SHP77 (cell line): ENCODE results near the gene KBTBD3.
A peak's percentile ranks its signal among the peaks of the same experiment; 100 is the strongest.
"Not testable (repeated sequence)": the region's sequence is repeated elsewhere in the genome, so short reads cannot be mapped to it uniquely, and the experiment has no call there.

ENCODE experiments used
- DNase-seq, 2 experiments: peaks; one replicate each; lab custom pipeline; 2025; lab: John Stamatoyannopoulos, UW

The KBTBD3 gene

GRCh38 chr11:106061954-106062949 is 14.9 kb downstream of the KBTBD3 start:
- DNase-seq: no peak

DNA sequence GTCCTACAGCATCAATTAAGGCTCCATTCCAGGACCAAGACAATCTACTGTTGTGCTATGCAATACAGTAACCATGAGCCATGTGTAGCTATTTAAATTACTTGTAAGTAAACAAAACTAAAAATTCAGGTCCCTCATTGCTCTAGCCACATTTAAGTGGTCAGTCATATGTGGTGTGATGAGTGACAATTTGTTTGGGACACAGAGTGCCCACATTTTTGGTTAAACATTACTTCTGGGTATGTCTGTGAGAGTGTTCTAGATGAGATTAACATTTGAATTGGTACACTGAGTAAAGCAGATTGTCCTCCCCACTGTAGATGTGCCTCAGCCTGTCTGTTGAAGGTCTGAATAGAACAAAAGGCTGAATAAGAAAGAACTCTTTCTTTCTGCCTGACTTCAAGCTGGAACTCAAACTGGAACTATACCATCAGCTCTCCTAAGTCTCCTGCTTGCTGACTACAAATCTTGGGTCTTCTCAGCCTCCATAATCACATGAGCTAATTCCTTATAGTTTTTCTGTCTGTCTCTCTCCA is 15.8 kb downstream of the KBTBD3 start:
- no peak for DNase-seq

GRCh38 chr11:106059617-106060016 is 17.5 kb downstream of the KBTBD3 start:
- DNase-seq: no peak

DNA sequence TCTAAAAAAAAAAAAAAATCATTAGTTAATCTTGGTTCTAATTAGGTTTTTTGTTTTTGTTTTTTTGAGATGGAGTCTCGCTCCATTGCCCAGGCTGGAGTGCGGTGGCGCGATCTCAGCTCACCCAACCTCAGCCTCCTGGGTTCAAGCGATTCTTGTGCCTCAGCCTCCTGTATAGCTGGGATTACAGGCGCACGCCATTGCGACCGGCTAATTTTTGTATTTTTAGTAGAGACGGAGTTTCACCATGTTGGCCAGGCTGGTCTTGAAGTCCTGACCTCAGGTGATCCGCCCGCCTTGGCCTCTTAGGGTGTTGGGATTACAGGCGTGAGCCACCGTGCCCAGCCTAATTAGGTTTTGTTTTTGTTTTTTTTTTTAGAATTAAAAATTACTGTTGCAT is 18.8 kb downstream of the KBTBD3 start:
- DNase-seq: not testable (repeated sequence)

GRCh38 chr11:106051103-106051502 is 26.0 kb downstream of the KBTBD3 start:
- no peak for DNase-seq

DNA sequence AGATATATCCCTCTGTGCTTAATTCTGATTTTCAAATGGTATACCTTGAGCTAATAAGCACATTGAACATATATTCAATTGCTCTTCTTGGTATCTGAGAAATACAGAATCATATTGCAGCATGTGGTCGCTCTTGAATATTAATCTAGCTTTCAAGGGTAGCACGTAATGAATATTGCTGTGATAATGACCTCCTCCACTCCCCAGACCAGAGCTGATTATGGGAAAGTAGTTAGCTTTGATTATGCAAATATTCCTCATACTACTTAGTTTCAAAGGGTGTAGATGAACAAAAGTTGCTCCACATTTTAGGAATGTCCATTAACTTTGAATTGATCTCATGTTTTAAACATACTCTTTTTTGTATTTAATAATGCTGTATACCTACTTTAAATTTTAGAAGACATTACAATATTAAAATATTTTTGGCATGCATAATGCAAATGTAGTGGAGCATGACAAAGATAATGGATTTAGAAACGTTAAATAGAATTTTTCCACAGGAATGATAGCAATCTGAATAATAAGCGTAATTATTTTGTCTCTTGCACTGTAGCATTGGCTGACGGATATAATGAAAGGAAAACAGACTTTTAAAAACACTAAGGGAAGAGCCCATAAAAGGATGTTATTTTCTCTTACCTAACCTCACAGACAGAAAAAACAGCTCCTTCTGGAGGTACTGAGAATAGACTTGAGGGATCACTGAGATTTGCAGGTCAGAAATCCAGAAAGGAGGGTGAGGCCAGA is 27.2 kb downstream of the KBTBD3 start:
- no peak for DNase-seq

- DNase-seq: no peak
Measured at GRCh38 chr11:106047631-106048030, 29.5 kb downstream of the KBTBD3 start.

- DNase-seq: no peak
Measured at GRCh38 chr11:106043540-106043939, 33.6 kb downstream of the KBTBD3 start.

DNA sequence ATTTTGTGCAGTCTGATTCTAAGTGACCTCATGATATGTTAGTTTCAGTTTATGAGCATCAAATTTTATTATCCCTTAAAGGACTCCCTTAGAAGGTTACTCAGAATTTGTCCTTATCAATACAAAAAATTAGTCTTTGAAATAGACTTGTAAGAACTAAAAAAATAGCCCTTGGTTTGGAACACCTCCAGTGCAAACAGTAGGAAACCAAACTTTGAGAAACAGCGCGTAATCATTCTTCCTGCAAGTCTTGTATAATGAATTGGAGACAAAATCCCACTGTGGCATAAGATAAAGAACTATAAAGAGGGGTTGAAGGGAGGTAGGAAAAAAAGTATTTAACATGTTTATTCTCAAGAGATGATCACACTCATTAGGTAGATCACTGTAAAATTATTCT is 44.3 kb downstream of the KBTBD3 start:
- DNase-seq: no peak

DNA sequence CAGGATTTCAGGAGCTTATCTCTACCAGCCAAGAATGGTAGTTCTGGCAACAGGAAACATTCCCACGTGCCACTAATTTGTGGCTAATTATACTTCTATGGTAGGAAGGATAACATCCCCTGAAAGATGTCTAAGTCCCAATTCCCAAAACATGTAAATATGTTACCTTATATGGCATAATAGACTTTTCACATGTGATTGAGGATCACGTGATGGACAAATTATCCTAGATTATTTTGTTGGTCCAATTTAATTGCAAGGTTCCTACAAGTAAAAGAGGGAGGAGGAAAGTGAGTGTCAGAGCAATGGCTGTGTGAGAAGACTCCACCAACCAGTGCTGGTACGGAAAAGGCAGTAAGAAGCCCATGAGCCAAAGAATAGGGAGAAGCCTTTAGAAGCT is 45.2 kb downstream of the KBTBD3 start:
- no peak for DNase-seq

- DNase-seq: no peak
Measured at GRCh38 chr11:106031202-106031810, 45.8 kb downstream of the KBTBD3 start.

DNA sequence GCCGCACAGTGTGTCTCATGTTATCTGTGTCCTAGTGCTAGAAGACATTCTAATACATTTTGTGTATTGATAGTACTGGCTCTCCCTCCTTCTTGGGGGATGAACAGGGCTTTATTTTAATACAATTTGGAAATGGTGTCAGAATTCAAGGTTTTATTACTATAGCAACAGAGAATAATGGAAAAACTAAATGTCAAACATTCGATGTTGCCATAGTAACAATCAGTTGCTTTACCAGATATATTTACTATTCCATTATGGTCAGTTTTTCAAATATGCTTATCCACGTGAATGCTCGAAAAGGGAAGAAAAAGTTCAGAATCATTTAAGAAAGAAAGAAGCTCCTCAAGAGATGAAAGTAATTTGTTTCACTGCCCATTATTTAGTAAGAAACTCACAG is 46.5 kb downstream of the KBTBD3 start:
- no peak for DNase-seq

DNA sequence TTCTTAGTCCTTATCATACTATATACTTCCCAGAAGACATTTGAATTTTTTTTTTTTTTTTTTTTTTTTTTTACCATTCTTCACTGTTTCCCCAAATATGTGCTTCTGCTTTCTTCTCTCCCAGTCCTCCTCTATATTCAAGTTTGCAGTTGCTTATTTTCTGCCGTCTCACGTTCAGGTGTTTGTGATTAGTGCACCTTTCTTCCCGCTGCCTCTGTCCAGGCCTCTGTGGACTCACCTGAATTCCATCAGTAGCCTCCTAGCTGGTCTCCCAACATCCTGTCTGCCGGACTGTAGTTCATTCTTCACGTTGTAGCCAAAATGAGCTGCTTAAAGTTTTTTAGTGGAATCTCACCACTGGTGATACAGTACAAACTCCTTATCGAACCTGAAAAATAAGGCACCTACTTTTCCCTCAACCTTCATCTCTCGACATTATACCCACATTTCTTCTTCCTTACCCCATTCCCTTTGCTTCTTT is 54.3 kb downstream of the KBTBD3 start:
- no peak for DNase-seq

DNA sequence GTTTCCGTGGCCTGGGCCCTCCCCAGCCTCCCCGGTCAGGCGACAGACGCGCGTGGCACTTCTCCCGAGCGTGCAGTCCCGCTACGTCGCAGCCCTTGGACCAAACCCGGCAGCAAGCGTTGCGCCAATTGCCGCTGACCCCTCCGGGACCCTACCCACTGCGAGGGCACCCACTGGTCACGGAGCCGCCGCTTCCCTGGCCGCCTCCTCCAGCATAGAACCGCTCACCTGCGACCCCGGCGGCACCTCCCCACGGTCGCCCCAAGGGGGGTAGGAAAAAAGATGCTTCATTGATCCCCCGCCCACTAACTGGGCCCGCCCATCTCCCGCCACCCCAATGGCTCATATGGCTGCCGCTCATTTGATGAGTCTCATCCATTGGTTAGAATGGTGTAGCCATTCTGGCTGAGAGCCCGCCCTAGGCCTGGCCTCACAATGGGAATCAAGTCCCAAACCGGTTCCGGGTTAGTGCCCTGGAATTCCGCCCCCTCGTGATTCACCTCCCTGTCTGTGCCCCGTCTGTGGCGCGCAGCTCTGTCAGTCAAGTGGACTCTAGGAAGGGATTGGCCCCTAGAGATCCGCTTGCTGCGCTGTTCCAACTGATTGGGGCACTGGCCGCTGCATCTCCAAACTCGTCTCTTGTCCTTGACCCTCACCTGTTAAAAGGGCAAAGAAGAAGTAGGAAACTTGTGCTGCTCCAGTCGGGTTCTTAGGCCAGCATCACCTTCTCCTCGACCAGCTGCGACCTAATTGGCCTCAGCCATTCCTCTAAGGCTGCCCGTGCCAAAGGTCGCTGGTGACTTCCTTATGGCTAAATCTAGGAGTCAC is 55.0 kb downstream of the KBTBD3 start, which contains the start of gene MSANTD4:
Gene MSANTD4 (minus strand): TSS at position 274 of the 828 bp plus-strand sequence. CDS start 11,323 bp downstream, outside the sequence.
- DNase-seq: peak; percentile 99

GRCh38 chr11:106021181-106021966 is 55.8 kb downstream of the KBTBD3 start:
- DNase-seq: peak in 1 of 2 experiments; percentile 48

DNA sequence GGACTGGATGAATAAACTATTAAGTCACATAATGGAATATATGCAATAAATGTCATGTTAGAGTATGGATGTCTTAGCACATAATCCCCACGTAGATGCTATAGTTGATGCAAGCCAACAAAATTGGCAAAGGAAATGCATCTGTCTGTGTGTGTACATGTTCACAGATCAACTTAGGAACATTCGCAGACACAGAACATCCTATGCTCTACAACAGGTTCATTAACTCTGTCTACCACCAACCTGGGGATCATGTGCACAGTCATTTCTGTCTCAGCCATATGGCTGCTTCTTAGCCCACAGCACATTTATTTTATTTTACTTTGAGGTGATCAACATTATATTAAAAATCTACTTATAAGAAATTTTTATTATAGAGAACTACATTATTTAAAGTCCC is 60.1 kb downstream of the KBTBD3 start:
- no peak for DNase-seq

DNA sequence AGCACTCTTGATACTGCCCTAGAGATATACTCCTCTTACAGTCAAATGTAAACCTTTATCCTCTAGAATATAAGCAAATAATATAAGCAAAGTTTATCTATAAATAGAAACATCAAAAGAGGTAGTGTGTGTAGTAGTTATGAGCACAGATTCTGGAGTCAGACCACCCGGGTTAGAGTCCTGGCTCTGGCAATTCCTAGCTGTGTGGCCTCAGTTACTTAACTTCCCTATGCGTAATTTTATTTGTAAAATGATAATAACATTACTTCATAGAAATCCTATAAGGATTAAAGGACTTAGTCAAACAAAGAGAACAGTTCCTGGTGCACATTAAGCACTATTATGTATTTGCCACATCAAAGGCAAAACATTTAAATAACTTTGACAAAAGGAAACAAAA is 62.1 kb downstream of the KBTBD3 start:
- DNase-seq: no peak

DNA sequence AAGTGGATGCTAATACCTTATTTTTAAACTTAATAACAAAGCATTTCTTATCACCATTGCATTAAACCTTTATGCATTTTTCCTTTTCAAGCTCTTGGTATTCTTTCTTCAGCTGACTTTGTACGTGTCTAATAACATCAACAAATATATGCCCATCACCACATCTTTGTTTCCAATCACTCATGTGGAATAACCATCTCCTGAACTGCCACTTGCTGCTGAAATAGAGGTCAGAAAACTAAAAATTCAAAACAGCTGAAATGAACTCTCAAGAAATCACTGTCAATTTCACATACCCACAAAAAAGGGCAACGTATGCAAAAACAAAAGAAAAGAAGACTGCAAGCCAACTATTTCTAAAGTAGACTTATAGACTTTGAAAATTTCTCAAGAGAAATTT is 62.5 kb downstream of the KBTBD3 start:
- DNase-seq: no peak

DNA sequence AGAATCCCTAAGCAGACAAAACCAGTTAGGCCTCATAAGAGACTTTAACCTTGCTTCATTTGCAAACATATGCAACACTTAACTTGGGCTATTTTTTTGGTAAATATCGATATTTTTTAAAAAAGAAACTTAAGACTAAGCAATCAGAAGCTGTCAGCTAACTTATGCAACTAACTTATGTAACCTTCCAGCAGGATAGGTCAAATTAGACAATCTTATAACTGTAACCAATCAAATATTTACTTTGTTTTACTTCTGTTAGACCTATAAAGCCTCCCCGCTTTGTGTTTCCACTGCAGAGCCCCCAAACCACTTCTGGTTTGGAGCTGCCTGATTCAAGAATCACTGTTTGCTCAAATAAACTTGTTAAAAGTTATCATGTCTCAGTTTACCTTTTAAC is 63.1 kb downstream of the KBTBD3 start:
- no peak for DNase-seq

DNA sequence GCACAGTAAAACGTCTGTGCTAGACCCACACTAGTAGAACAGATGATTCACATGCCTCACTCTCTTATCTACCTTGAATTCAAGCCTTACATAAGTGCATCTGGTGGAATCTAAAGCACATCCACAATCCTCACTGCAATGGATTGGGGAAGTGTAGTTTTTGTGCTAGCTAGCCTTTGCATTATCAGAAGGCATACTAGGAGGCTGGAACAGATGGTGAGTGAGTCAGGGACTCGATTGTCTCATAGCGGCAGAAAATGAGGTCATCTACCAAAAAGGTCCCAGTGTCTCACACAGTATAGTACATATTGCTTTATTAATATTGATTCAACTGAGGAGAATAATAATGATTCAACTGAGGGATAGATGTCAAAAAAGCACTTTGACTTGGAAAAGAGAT is 64.4 kb downstream of the KBTBD3 start:
- DNase-seq: no peak
